NCI-H1694 treated with DMSO at 0.1 percent for 48 hours (cell line): ENCODE measurements around the gene DOCK3.
"Not testable (repeated sequence)": the region's sequence is repeated elsewhere in the genome, so short reads cannot be mapped to it uniquely, and the experiment has no call there.

Source experiments
- DNase-seq: peaks from one replicate; lab custom pipeline; 2025; lab: John Stamatoyannopoulos, UW

Gene DOCK3

GRCh38 chr3:51371943-51372557, 697.3 kb downstream of the DOCK3 start:
- DNase-seq, result no peak

- DNase-seq, result no peak
Observed at GRCh38 chr3:51373658-51374421, 699.1 kb downstream of the DOCK3 start.

GRCh38 chr3:51374456-51374855, 699.7 kb downstream of the DOCK3 start:
- DNase-seq, result no peak

- no peak for DNase-seq
Observed at GRCh38 chr3:51375136-51375535, 700.4 kb downstream of the DOCK3 start.

GRCh38 chr3:51375571-51375970, 700.8 kb downstream of the DOCK3 start:
- DNase-seq, result no peak

- no peak for DNase-seq
Observed at GRCh38 chr3:51378065-51378464, 703.3 kb downstream of the DOCK3 start.

GRCh38 chr3:51378726-51379125, 704.0 kb downstream of the DOCK3 start:
- no peak for DNase-seq

- DNase-seq, result no peak
Observed at GRCh38 chr3:51379301-51379700, 704.6 kb downstream of the DOCK3 start.

GRCh38 chr3:51379746-51380455, 705.2 kb downstream of the DOCK3 start:
- DNase-seq, result no peak

- no peak for DNase-seq
Observed at GRCh38 chr3:51380601-51381332, 706.0 kb downstream of the DOCK3 start.

- DNase-seq, result no peak
Observed at GRCh38 chr3:51381333-51381705, 706.6 kb downstream of the DOCK3 start.

GRCh38 chr3:51382076-51382745, 707.5 kb downstream of the DOCK3 start:
- no peak for DNase-seq

GRCh38 chr3:51382947-51383578, 708.3 kb downstream of the DOCK3 start:
- no peak for DNase-seq

GRCh38 chr3:51384055-51384725, 709.5 kb downstream of the DOCK3 start:
- no peak for DNase-seq

- DNase-seq, result peak; percentile 47
Observed at GRCh38 chr3:51384726-51385473, 710.2 kb downstream of the DOCK3 start, which contains the start of gene MANF. MANF (plus strand) TSS chr3:51385291; CDS start chr3:51385343, 52 bp downstream.

GRCh38 chr3:51385621-51386091, 710.9 kb downstream of the DOCK3 start:
- DNase-seq, result no peak

- no peak for DNase-seq
Observed at GRCh38 chr3:51386159-51386851, 711.6 kb downstream of the DOCK3 start.

- no peak for DNase-seq
Observed at GRCh38 chr3:51386852-51387229, 712.1 kb downstream of the DOCK3 start.

GRCh38 chr3:51387281-51387680, 712.6 kb downstream of the DOCK3 start:
- not testable (repeated sequence) for DNase-seq
